ENCODE results near the gene ZNF689. TPM values are rescaled to one million over a fixed set of nuclear protein-coding genes. Genes with fewer than 3 reads are reported as not detected.

Gene ZNF689
- polyA plus RNA-seq, 2 of the 4 experiments (the other 2 are of a cell fraction): 6.8 to 7.4 TPM

GRCh38 chr16:30571445-30572322 is 38.5 kb downstream of the ZNF689 start, which contains the start of gene ZNF688 (continued):
- TF ChIP-seq BCL3 (IDR thresholded peaks at IDR 0.05) (no peak), MYC (IDR thresholded peaks at IDR 0.05; ENCODE audit: borderline replicate concordance, low read length) (no peak), CEBPB (IDR thresholded peaks at IDR 0.05) (no peak), ZSCAN20 (CRISPR knock-in tag; IDR thresholded peaks at IDR 0.05) (no peak), NFE2L2 (conservative IDR thresholded peaks at IDR 0.05; ENCODE audit: low read length) (no peak), EP300 (IDR thresholded peaks at IDR 0.05) (no peak), JUN (IDR thresholded peaks at IDR 0.05) (peak; percentile 70 to 88; a peak in 4 of 5 replicates), SMC3 (IDR thresholded peaks at IDR 0.05) (no peak), EHF (CRISPR knock-in tag; IDR thresholded peaks at IDR 0.05) (no peak), PHF8 (IDR thresholded peaks at IDR 0.05; ENCODE audit: borderline replicate concordance, low read depth) (peak; percentile 73), ZC3H11A (IDR thresholded peaks at IDR 0.05) (no peak), CBX2 (IDR thresholded peaks at IDR 0.05; ENCODE audit: borderline replicate concordance, low read depth) (no peak), POLR2AphosphoS2 (conservative IDR thresholded peaks at IDR 0.05; ENCODE audit: low read length) (no peak), HOXB5 (CRISPR knock-in tag; IDR thresholded peaks at IDR 0.05) (0 out of 2 replicates have a peak, but pooled peaks have one; percentile 49), RAD21 (conservative IDR thresholded peaks at IDR 0.05 in 1 of 2, IDR thresholded peaks at IDR 0.05 in 1 of 2) (no peak), E2F6 (IDR thresholded peaks at IDR 0.05; ENCODE audit: borderline replicate concordance, low read depth) (no peak; the same call in none of the 2 replicates), HES2 (IDR thresholded peaks at IDR 0.05) (no peak)
- TF ChIP-seq, protein P1, sequence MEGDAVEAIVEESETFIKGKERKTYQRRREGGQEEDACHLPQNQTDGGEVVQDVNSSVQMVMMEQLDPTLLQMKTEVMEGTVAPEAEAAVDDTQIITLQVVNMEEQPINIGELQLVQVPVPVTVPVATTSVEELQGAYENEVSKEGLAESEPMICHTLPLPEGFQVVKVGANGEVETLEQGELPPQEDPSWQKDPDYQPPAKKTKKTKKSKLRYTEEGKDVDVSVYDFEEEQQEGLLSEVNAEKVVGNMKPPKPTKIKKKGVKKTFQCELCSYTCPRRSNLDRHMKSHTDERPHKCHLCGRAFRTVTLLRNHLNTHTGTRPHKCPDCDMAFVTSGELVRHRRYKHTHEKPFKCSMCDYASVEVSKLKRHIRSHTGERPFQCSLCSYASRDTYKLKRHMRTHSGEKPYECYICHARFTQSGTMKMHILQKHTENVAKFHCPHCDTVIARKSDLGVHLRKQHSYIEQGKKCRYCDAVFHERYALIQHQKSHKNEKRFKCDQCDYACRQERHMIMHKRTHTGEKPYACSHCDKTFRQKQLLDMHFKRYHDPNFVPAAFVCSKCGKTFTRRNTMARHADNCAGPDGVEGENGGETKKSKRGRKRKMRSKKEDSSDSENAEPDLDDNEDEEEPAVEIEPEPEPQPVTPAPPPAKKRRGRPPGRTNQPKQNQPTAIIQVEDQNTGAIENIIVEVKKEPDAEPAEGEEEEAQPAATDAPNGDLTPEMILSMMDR (IDR thresholded peaks at IDR 0.05): no peak
- TF ChIP-seq, protein P2, sequence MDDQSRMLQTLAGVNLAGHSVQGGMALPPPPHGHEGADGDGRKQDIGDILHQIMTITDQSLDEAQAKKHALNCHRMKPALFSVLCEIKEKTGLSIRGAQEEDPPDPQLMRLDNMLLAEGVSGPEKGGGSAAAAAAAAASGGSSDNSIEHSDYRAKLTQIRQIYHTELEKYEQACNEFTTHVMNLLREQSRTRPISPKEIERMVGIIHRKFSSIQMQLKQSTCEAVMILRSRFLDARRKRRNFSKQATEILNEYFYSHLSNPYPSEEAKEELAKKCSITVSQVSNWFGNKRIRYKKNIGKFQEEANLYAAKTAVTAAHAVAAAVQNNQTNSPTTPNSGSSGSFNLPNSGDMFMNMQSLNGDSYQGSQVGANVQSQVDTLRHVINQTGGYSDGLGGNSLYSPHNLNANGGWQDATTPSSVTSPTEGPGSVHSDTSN (IDR thresholded peaks at IDR 0.05): no peak
- TF ChIP-seq, protein P3, sequence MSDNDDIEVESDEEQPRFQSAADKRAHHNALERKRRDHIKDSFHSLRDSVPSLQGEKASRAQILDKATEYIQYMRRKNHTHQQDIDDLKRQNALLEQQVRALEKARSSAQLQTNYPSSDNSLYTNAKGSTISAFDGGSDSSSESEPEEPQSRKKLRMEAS (IDR thresholded peaks at IDR 0.05): 0 out of 2 replicates have a peak, but pooled peaks have one; percentile 47
- TF ChIP-seq, protein P4, sequence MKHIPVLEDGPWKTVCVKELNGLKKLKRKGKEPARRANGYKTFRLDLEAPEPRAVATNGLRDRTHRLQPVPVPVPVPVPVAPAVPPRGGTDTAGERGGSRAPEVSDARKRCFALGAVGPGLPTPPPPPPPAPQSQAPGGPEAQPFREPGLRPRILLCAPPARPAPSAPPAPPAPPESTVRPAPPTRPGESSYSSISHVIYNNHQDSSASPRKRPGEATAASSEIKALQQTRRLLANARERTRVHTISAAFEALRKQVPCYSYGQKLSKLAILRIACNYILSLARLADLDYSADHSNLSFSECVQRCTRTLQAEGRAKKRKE (CRISPR knock-in tag; IDR thresholded peaks at IDR 0.05; ENCODE audit: low read depth): no peak

All from A549 (cell line).